HL-60 (cell line): Measurements from ENCODE around the gene ZFYVE28.

Experiments used
- CTCF ChIP-seq: IDR thresholded peaks from one replicate; pipeline ENCODE4 v1.5.1; 2011; ENCODE audit warnings: low read length, control low read depth, inconsistent platforms; ENCODE audit not compliant: insufficient read depth
- POLR2AphosphoS5 ChIP-seq: IDR thresholded peaks from 2 replicates; pipeline ENCODE4 v1.6.1; 2012; ENCODE audit warnings: low read depth
- REST ChIP-seq: IDR thresholded peaks from 2 replicates; pipeline ENCODE4 v1.6.1; 2012; ENCODE audit warnings: low read depth; ENCODE audit not compliant: insufficient replicate concordance

GRCh38 chr4:2272828-2273120, 145.7 kb downstream of the ZFYVE28 start:
- TF ChIP-seq CTCF (no peak), POLR2AphosphoS5 (no peak), REST (no peak)
